Activated T-cell treated with anti-CD3 and anti-CD28 coated beads for 4 hours (primary cell): ENCODE measurements around the gene WFIKKN1.

Source experiments
- DNase-seq: peaks from one replicate; pipeline ENCODE4 v3.0.0-alpha.2; 2020

Gene WFIKKN1

GRCh38 chr16:675884-676564, 45.2 kb downstream of the WFIKKN1 start:
- no peak for DNase-seq

GRCh38 chr16:676565-676902, 45.7 kb downstream of the WFIKKN1 start:
- no peak for DNase-seq

- no peak for DNase-seq
These were observed 46.1 kb downstream of the WFIKKN1 start for GRCh38 chr16:676913-677312.

- DNase-seq = no peak
These were observed 46.8 kb downstream of the WFIKKN1 start for GRCh38 chr16:677316-678190.

- DNase-seq = no peak
These were observed 47.5 kb downstream of the WFIKKN1 start for GRCh38 chr16:678209-678857.

- no peak for DNase-seq
These were observed 48.4 kb downstream of the WFIKKN1 start for GRCh38 chr16:678858-679813.

GRCh38 chr16:679814-680624, 49.2 kb downstream of the WFIKKN1 start, which contains the start of gene STUB1:
Gene STUB1, plus strand, starts transcription at chr16:680410. Its CDS starts 116 bp downstream, at chr16:680526.
- DNase-seq = peak; percentile 85

- DNase-seq = no peak
These were observed 49.8 kb downstream of the WFIKKN1 start for GRCh38 chr16:680625-680945.

- DNase-seq = no peak
These were observed 50.4 kb downstream of the WFIKKN1 start for GRCh38 chr16:680967-681745.

GRCh38 chr16:681746-682427, 51.1 kb downstream of the WFIKKN1 start:
- no peak for DNase-seq

- DNase-seq = no peak
These were observed 52.0 kb downstream of the WFIKKN1 start for GRCh38 chr16:682493-683395.

GRCh38 chr16:683396-684070, 52.7 kb downstream of the WFIKKN1 start:
- DNase-seq = no peak
